Stimulated activated CD4-positive, alpha-beta T cell treated with anti-CD3 and anti-CD28 coated beads, Interleukin-4, amount 100 ng/mL, for 4 hours (primary cell): ENCODE measurements around the gene ANXA2.
A peak's percentile ranks its signal among the peaks of the same experiment; 100 is the strongest.

Experiments
- DNase-seq, 2 experiments: peaks; one replicate each; pipeline ENCODE4 v3.0.0-alpha.2; 2020

ANXA2 gene

GRCh38 chr15:60386615-60387014 lies 11.2 kb downstream of the ANXA2 start:
- no peak for DNase-seq

DNA sequence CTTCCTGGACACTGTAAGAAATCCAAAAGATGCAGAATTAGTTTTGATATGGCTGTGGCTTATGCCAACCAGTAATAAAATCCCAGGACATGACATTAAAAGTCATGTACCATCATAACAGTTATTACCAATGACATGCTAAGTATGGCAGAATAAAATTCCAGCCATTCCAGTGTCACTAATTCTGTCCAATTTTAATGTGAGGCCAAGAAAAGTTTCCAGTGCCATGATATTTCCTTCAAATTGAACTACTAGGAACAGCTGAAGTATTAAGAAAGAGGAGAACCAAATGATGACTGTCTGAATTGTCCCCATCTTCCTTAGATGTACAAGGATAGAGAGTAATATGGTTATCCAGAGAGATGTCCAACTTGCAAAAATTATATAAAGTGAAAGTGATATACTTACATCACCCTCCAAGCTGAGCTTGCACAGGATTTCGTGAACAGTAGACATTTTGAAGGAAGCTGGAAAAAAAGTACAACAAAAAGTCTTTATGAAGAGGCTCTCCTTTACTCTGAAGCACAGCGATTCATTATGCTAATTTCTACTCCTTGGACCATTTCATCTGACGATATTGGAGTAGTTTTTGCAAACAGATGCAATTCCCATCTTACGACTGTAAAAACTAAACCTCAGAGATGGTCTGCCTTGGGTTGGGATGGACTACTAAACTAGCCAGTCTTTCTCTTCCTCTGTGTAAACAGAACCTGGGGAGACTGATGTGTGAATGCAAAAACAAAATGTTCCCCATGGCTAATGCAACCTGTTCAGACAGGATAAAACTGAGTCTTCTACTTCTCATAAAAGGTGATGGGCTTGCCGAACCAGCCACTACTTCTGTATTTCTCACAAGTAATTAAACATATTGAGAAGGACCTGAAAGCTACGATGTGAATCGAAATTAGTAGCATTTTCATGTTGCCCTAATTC lies 11.9 kb downstream of the ANXA2 start:
- DNase-seq = no peak

- no peak for DNase-seq
Measured at GRCh38 chr15:60384526-60385126, 13.2 kb downstream of the ANXA2 start.

DNA sequence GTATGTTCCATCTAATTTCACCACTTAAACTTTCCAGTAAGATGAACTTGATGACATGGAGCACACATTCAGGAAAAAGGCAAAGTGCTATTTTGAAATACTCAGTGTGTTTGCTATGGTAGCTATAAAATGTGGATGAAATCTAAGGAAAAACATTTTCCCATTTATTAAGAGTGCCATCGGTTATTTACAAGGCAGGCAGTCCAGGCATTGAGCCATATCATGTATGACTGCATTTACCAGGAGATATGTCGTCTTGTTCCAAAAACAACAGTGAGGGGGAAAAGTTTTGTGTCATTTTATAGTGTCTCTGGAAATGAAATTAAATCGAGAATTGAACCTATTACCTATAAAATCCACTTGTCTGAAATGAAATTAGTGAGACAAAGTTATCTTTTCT lies 13.7 kb downstream of the ANXA2 start:
- DNase-seq = no peak

DNA sequence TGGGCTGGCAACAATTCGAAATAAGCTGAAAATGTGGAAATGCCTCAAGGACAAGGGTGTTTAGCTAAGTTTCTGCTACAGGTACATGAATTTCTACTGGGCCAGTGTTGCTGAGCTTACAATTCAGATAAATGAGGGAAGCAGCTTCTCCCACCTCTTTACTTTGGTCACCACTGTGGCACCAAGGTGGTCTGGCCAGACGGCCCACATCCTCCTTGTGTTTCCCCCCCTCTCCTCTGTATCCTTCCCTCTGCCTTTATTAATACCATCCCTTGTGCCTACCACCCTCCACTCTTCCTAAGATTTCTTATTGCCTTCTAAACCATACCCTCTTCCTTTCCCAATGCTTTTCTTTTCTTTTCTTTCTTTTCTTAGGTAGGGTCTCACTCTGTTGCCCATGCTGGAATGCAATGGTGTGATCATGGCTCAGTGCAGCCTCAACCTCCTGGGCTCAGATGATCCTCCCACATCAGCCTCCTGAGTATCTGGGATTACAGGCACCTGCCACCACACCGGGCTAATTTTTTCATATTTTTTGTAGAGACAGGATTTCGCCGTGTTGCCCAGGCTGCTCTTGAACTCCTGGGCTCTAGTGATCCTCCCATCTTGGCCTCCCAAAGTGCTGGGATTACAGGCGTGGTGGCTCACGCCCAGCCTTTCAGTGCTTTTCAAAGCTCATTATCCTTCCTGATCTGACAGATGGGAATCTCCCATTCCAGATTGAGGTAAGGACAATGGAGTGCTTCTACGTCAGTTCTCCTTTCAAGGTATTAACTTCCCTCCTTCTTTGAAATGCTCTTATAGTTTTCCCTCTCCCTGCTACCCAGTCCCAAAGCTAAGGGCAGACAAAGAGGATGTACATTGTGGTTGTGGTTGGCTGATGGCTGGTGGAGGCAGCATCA lies 14.8 kb downstream of the ANXA2 start:
- DNase-seq = no peak

- DNase-seq = no peak
Measured at GRCh38 chr15:60381148-60381788, 16.5 kb downstream of the ANXA2 start.

DNA sequence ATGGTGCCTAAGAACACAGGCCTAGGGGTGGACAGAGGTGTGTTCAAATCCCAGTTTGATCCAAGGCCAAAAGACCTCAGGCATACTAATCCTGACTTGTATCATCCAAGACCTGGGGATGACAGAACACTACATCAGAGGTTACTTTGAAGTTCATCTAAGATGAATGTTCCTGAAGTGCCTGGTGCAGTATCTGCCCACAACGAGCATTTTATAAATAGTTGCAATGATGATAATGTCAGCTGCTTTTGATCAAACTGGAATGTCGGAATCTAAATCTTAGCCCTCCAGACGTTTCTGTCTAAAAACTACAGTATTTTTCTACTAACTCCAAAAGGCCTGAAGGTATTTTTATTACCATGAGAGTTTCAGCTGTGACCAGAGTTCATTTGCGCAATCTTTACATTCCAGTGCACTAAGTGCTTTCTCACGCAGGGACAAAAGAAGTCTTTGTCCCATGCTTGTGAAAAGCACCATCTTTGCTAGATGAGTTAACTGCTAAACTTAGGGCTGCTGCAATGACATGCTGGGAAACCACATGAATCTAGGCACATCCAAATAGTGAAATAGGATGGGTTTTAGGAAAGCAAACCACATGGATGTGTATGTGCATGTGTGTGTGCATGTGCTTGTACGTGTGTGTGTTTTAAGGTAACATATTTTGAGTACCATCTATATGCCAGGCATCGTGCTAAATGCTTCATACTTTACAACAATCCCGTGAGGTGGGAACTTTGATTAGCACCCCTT lies 18.1 kb downstream of the ANXA2 start:
- DNase-seq = no peak

DNA sequence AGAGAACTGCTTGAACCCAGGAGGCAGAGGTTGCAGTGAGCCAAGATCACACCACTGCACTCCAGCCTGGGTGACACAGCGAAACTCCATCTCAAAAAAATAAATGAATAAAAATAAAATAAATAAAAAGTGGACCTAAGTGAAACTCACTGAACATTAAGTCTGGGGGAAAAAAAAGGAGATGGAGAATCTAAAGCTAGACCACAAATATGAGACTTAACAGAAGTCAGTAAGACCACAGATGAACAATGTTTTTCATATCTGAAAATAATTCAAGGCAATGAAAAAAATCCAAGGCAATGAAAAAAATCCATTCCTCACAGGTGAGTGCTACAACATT lies 18.6 kb downstream of the ANXA2 start:
- no peak for DNase-seq

DNA sequence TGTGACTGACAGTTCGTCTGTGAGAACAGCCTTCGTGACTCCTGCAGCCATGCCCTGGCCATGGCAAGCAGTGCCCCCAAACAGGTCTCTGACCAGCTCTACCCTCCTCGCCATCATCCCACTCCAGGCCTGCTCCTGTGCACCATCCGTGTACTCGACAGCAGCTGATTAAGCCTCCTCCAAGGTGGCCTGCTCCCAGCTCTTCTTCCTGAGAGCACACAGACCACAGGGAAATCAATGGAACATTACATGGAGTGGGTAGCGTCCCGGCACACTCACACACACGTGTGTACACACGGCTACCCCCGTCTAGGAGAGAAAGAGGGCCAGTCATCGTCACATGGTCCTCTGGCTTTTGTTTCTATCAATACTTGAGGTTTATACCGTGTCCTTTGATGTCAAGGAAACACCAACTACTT lies 21.1 kb downstream of the ANXA2 start:
- no peak for DNase-seq

- DNase-seq = no peak
Measured at GRCh38 chr15:60375306-60375705, 22.5 kb downstream of the ANXA2 start.

GRCh38 chr15:60374628-60375081 lies 23.1 kb downstream of the ANXA2 start:
- DNase-seq = no peak

- no peak for DNase-seq
Measured at GRCh38 chr15:60374209-60374608, 23.6 kb downstream of the ANXA2 start.

- no peak for DNase-seq
Measured at GRCh38 chr15:60373745-60374144, 24.0 kb downstream of the ANXA2 start.

DNA sequence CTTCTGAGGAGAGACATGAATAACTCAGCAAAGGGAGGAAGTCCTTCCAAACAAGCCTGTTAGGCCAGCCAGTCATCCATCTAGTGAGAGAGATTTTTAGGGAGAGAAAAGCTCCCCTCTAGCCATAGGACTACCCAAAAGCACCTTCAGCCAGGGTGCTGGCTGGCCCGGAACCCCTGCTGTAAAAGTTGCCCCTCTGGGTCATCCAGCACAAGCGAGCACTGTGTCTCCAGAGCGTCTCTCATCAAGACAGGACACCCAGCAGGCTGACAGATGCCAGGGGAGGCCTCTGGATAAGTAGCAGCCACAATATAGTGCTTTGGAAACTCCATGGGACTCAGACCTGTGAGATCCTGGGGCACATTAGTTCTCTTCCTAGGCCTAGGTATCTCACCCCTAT lies 24.5 kb downstream of the ANXA2 start:
- no peak for DNase-seq

- no peak for DNase-seq
Measured at GRCh38 chr15:60372756-60373155, 25.0 kb downstream of the ANXA2 start.

DNA sequence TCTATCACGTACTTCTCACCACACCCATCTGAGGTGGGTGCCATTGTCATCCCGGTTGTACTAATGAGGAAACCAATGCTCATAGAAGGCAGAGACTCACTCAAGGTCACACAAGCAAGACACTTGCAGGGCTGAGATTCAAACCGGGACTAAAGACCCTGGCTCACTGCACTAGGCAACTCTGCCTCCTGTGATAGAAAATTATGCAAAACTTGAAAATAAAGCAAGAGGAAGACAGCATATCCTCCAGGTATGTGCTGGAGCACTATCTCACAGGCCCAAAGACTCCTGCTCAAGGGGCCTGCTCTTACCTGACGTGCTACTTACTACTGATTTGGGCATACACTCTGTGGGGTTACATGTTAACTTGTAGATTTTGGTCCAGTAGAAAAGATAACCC lies 25.6 kb downstream of the ANXA2 start:
- DNase-seq = no peak

DNA sequence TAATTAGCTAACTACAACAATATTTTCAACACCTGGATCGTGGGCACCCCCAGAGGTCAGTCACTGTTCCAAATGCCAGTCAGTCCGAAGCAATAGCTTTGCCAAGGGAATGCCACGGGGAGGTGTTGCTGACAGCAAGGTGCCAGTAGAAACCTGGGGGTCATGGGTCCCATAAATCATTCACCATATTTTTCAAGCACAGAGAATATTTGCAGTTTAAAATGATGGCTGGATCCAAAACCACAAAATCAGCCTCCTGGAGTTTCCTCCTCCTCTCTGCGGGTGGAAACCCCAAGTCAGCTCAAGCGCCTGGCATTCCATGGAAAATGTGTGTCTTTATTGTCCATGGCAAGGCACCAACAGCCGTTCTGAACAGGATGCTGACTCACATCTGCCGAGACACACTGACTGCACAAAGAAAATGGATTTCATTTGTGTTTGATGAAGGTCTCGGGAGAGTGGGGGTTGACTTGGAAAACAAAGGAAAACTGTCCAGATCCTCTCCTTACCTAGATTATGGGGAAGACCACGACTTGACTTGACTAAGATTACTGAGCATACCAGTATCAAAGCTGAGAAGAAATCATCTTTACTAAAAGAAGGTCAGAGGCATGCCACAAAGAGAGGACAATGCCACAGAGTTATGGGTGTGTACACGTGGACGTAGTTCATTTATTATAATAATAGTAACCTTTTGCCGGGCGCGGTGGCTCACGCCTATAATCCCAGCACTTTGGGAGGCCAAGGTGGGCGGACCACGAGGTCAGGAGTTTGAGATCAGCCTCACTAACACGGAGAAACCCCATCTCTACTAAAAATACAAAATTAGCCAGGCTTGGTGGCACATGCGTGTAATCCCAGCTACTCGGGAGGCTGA lies 26.4 kb downstream of the ANXA2 start:
- peak in 1 of 2 experiments; percentile 17 for DNase-seq

GRCh38 chr15:60370869-60371136 lies 27.0 kb downstream of the ANXA2 start:
- no peak for DNase-seq

- no peak for DNase-seq
Measured at GRCh38 chr15:60370105-60370868, 27.5 kb downstream of the ANXA2 start.

DNA sequence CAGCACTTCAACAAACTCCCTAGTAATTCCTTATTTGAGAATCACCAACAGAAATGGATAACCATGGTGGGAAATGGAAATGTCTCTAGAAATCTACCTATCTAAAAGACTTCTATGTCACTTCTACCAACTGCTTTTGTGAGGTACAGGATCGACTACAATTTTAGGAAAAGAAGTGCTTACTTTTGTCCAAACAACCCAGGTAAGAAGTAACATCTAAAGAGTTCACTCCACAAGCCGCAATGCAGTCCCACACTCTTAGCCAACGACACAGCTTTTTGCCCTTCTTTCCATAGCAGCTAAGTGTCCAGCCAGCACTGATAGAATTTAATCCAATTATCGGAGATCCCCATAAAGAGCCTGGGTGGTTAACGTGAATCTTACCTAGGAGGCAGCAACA lies 28.1 kb downstream of the ANXA2 start:
- no peak for DNase-seq

DNA sequence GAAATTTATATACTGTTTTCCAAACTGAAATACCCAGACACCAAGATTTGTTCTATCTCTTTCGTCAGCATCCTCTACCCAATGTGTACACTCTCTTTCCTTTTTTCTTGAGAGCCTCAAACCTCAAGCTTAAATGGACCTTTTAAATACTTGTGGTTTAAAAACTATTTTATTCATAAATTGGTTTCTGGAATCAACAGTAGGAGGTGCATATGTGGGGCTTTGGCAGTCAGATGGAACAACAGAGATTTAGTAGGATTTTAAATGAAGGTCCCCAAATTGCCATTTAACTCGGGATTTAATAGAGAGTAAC lies 33.2 kb downstream of the ANXA2 start:
- no peak for DNase-seq
